GM21717 (cell line): ENCODE data around the gene AMDHD1.
A peak's percentile ranks its signal among the peaks of the same experiment; 100 is the strongest.

Source experiments
- ATAC-seq: cut with Tn5 transposase; IDR thresholded peaks from one replicate; pipeline ENCODE4 v1.9.1; 2021; ENCODE audit warnings: mild to moderate bottlenecking, moderate library complexity; ENCODE audit not compliant: unreplicated experiment

AMDHD1 gene

GRCh38 chr12:95943330-95943842 lies at the start of gene AMDHD1:
TSS of gene AMDHD1 (plus strand) at chr12:95943331. CDS start at chr12:95943399, 68 bp downstream.
- ATAC-seq: peak; percentile 73

GRCh38 chr12:95896846-95897245 lies 46.3 kb upstream of the AMDHD1 start:
- ATAC-seq: no peak

- no peak for ATAC-seq
Observed at GRCh38 chr12:95898081-95898480, 45.0 kb upstream of the AMDHD1 start.

GRCh38 chr12:95908573-95908972 lies 34.6 kb upstream of the AMDHD1 start:
- ATAC-seq: no peak

- no peak for ATAC-seq
Observed at GRCh38 chr12:95909871-95910270, 33.3 kb upstream of the AMDHD1 start.

GRCh38 chr12:95918194-95918993 lies 24.7 kb upstream of the AMDHD1 start:
- peak; percentile 80 for ATAC-seq

GRCh38 chr12:95919110-95919509 lies 24.0 kb upstream of the AMDHD1 start:
- ATAC-seq: no peak

GRCh38 chr12:95922231-95922630 lies 20.9 kb upstream of the AMDHD1 start:
- ATAC-seq: no peak

- ATAC-seq: no peak
Observed at GRCh38 chr12:95940514-95940913, 2.6 kb upstream of the AMDHD1 start.

GRCh38 chr12:95942101-95942523 lies 1.0 kb upstream of the AMDHD1 start:
- ATAC-seq: no peak

- peak; percentile 99 for ATAC-seq
Observed at GRCh38 chr12:95942524-95943329, 404 bp upstream of the AMDHD1 start, which contains the start of gene CCDC38. TSS of gene CCDC38 (minus strand) at chr12:95942614. CDS start at chr12:95936509, 6,105 bp downstream.

GRCh38 chr12:95944108-95944704 lies 1.1 kb downstream of the AMDHD1 start:
- no peak for ATAC-seq

GRCh38 chr12:95949477-95950206 lies 6.5 kb downstream of the AMDHD1 start:
- ATAC-seq: no peak

- ATAC-seq: no peak
Observed at GRCh38 chr12:95951515-95951914, 8.4 kb downstream of the AMDHD1 start.

- no peak for ATAC-seq
Observed at GRCh38 chr12:95953000-95953399, 9.9 kb downstream of the AMDHD1 start.

- ATAC-seq: no peak
Observed at GRCh38 chr12:95955549-95956159, 12.5 kb downstream of the AMDHD1 start.

GRCh38 chr12:95956557-95957145 lies 13.5 kb downstream of the AMDHD1 start:
- no peak for ATAC-seq

GRCh38 chr12:95959107-95959506 lies 16.0 kb downstream of the AMDHD1 start:
- ATAC-seq: no peak

- no peak for ATAC-seq
Observed at GRCh38 chr12:95960241-95960640, 17.1 kb downstream of the AMDHD1 start.

- ATAC-seq: no peak
Observed at GRCh38 chr12:95962222-95962621, 19.1 kb downstream of the AMDHD1 start.
